SK-N-SH (cell line): ENCODE measurements around the gene NOX5. TPM values are rescaled to one million over a fixed set of nuclear protein-coding genes. Genes with fewer than 3 reads are reported as not detected.

Experiments
- CTCF ChIA-PET: fragments of 300-600, 350-600 bp; formaldehyde crosslinking; extraction: SDS; loops from one replicate; lab custom pipeline; 2021; lab: Yijun Ruan, JAX
- POLR2A ChIA-PET: fragments of 350-600 bp; sonication (Branson Sonifier 250); formaldehyde crosslinking; extraction: SDS; loops from one replicate; lab custom pipeline; 2020; ENCODE audit warnings: antibody characterized with exemption, inconsistent platforms; lab: Yijun Ruan, JAX
- DNase-seq: peaks from one replicate; pipeline ENCODE4 v3.0.0; 2012
- H2AFZ ChIP-seq: fragments of 200-600 bp; sonication (generic); 2 replicates; pipeline ENCODE4 v1.8.1; 2016; ENCODE audit warnings: antibody characterized with exemption, mild to moderate bottlenecking, low read depth
- H3F3A ChIP-seq: fragments of 200-600 bp; sonication (generic); replicated peaks from 2 replicates; pipeline ENCODE3; 2016; ENCODE audit warnings: antibody characterized with exemption, mild to moderate bottlenecking; ENCODE audit not compliant: insufficient read depth
- H3K27ac ChIP-seq, 2 experiments: fragments of 200-500 bp in 1 of 2; fragments of 200-600 bp in 1 of 2; sonication (Bioruptor generic) in 1 of 2; sonication (generic), shearing (Covaris generic) in 1 of 2; 2 replicates each; pipeline versions ENCODE4 v1.5.1 to v1.6.1; 2014 to 2016; ENCODE audit warnings: low read depth in 2 of 2, inconsistent platforms in 1 of 2, low read length in 1 of 2, mild to moderate bottlenecking in 1 of 2, mixed read lengths in 1 of 2
- H3K27me3 ChIP-seq: fragments of 200-600 bp; sonication (generic), shearing (Covaris generic); 2 replicates; pipeline ENCODE4 v1.6.1; 2016; ENCODE audit warnings: mixed run types; ENCODE audit not compliant: insufficient read depth
- H3K36me3 ChIP-seq, 2 experiments: fragments of 200-500 bp in 1 of 2; fragments of 200-600 bp in 1 of 2; sonication (Bioruptor generic) in 1 of 2; sonication (generic) in 1 of 2; replicated peaks in 1 of 2; 2 replicates each; pipeline versions ENCODE3 to v1.5.1; 2014 to 2016; ENCODE audit warnings: low read length in 1 of 2, mild to moderate bottlenecking in 1 of 2; ENCODE audit not compliant: insufficient read depth in 2 of 2, control insufficient read depth in 1 of 2
- H3K4me1 ChIP-seq, 2 experiments: fragments of 200-500 bp in 1 of 2; fragments of 200-600 bp in 1 of 2; sonication (Bioruptor generic) in 1 of 2; sonication (generic), shearing (Covaris generic) in 1 of 2; 2 replicates each; pipeline versions ENCODE4 v1.5.1 to v1.6.1; 2014 to 2016; ENCODE audit warnings: low read depth in 1 of 2, low read length in 1 of 2, mixed run types in 1 of 2; ENCODE audit not compliant: insufficient read depth in 2 of 2, control insufficient read depth in 1 of 2
- H3K4me2 ChIP-seq: fragments of 200-600 bp; sonication (generic), shearing (Covaris generic); 2 replicates; pipeline ENCODE4 v1.6.1; 2017; ENCODE audit warnings: mixed run types
- H3K4me3 ChIP-seq, 2 experiments: fragments of 200-500 bp in 1 of 2; fragments of 200-600 bp in 1 of 2; sonication (Bioruptor generic) in 1 of 2; sonication (generic), shearing (Covaris generic) in 1 of 2; 2 replicates each; pipeline versions ENCODE4 v1.5.1 to v1.8.1; 2014 to 2016; ENCODE audit warnings: low read depth in 2 of 2, inconsistent platforms in 1 of 2, low read length in 1 of 2, mild to moderate bottlenecking in 1 of 2, mixed read lengths in 1 of 2, moderate library complexity in 1 of 2
- H3K79me2 ChIP-seq: fragments of 200-600 bp; sonication (generic); 2 replicates; pipeline ENCODE4 v1.8.1; 2017; ENCODE audit warnings: mild to moderate bottlenecking; ENCODE audit not compliant: insufficient read depth
- H3K9ac ChIP-seq: fragments of 200-600 bp; sonication (generic); 2 replicates; pipeline ENCODE4 v1.6.1; 2017; ENCODE audit warnings: mixed run types
- H3K9me2 ChIP-seq: fragments of 200-600 bp; sonication (generic); 2 replicates; pipeline ENCODE4 v1.6.1; 2017; ENCODE audit warnings: mixed run types
- H3K9me3 ChIP-seq: fragments of 200-600 bp; sonication (generic); 2 replicates; pipeline ENCODE4 v1.6.1; 2017; ENCODE audit warnings: mixed run types, mild to moderate bottlenecking, moderate library complexity
- H4K20me1 ChIP-seq: fragments of 200-600 bp; sonication (generic); 2 replicates; pipeline ENCODE4 v1.6.1; 2017; ENCODE audit warnings: mild to moderate bottlenecking, mixed run types; ENCODE audit not compliant: insufficient read depth
- CHD2 ChIP-seq: fragments of 150-350 bp; IDR thresholded peaks from 2 replicates; pipeline ENCODE4 v1.6.1; 2018; ENCODE audit warnings: low read length; ENCODE audit not compliant: partially characterized antibody
- ELF1 ChIP-seq: IDR thresholded peaks from 2 replicates; pipeline ENCODE4 v1.4.0; 2012
- EP300 ChIP-seq, 2 experiments: IDR thresholded peaks; 2 replicates each; pipeline versions ENCODE4 v1.4.0 to v1.6.1; 2012; ENCODE audit warnings: borderline replicate concordance in 1 of 2, low read depth in 1 of 2, low read length in 1 of 2
- GATA2 ChIP-seq: sonication (generic); formaldehyde crosslinking; IDR thresholded peaks from 2 replicates; pipeline ENCODE4 v1.5.0; 2020; ENCODE audit warnings: mild to moderate bottlenecking, missing genetic modification reagents
- RCOR1 ChIP-seq: fragments of 150-350 bp; IDR thresholded peaks from 2 replicates; pipeline ENCODE4 v1.6.1; 2017; ENCODE audit warnings: antibody characterized with exemption, low read length
- REST ChIP-seq: IDR thresholded peaks from 2 replicates; pipeline ENCODE4 v1.6.1; 2012; ENCODE audit warnings: mild to moderate bottlenecking, low read depth, low read length, moderate library complexity
- RXRA ChIP-seq: IDR thresholded peaks from 2 replicates; pipeline ENCODE4 v1.4.0; 2012; ENCODE audit warnings: low read depth, mild to moderate bottlenecking, borderline replicate concordance
- SMC3 ChIP-seq: IDR thresholded peaks from 2 replicates; pipeline ENCODE4 v1.6.1; 2012; ENCODE audit warnings: low read depth, low read length, improper control_type of control experiment
- TCF12 ChIP-seq: IDR thresholded peaks from 2 replicates; pipeline ENCODE4 v1.4.0; 2012
- USF2 ChIP-seq: fragments of 150-350 bp; IDR thresholded peaks from 2 replicates; pipeline ENCODE4 v1.6.1; 2017; ENCODE audit warnings: antibody characterized with exemption, low read length, low read depth, borderline replicate concordance
- WGBS: methylation state at CpG from one replicate; pipeline ENCODE4 v1.1.6; 2017; ENCODE audit warnings: low lambda C conversion rate; 5-methylcytosine and 5-hydroxymethylcytosine counted together
- polyA plus RNA-seq, 3 experiments: library from polyadenylated mRNA; depleted of rRNA; stranded (reverse); fragments of >200 nt; gene quantifications; 2 replicates each; pipeline ENCODE4 v1.2.3, GENCODE V29; 2012

NOX5 gene
- polyA plus RNA-seq, 1 of the 3 experiments (the other 2 are of a cell fraction): 0.05 TPM

- H3K27me3 ChIP-seq: no peaks in the 10 kb centered on the region; the same call in 1 of the 2 replicates
- H3K4me1 ChIP-seq: peaks cover 4 to 30% of the 10 kb centered on the region in 2 experiments; a peak in 3 of 4 replicates
- H3K9me3 ChIP-seq: no peaks in the 10 kb centered on the region
- H3F3A ChIP-seq: no peaks in the 10 kb centered on the region
- 70% methylated on average over 4 of the region's 4 CpGs for WGBS
- no peak overlapping the region for H2AFZ ChIP-seq
- no peaks in the 10 kb centered on the region for H3K36me3 ChIP-seq
- H3K4me2 ChIP-seq: no peak overlapping the region
- ChIA-PET POLR2A (no interaction called here), CTCF (no interaction called here)
- DNase-seq: peak; percentile 65
- H3K9me2 ChIP-seq: no peaks in the 10 kb centered on the region
- no peak overlapping the region for H3K4me3 ChIP-seq
- no peaks in the 10 kb centered on the region for H3K79me2 ChIP-seq
- TF ChIP-seq SMC3: no peak
- TF ChIP-seq CHD2: peak; percentile 35
- peak; percentile 48; the same call in 1 of the 2 replicates for TF ChIP-seq RCOR1
- TF ChIP-seq USF2: no peak
- no peak for TF ChIP-seq RXRA
- TF ChIP-seq EP300 (IDR thresholded peaks at IDR 0.05; ENCODE audit: borderline replicate concordance in 1 of 2, low read depth in 1 of 2, low read length in 1 of 2): peak in 1 of 2 experiments; percentile 80; a peak in 2 of 4 replicates
- TF ChIP-seq GATA2: peak; percentile 74
- 0 out of 2 replicates have a peak, but pooled peaks have one; percentile 7 for TF ChIP-seq TCF12
- TF ChIP-seq ELF1: no peak
- H3K9ac ChIP-seq: no peak overlapping the region
- H4K20me1 ChIP-seq: no peaks in the 10 kb centered on the region
- peak overlapping the region in 1 of 2 experiments; percentile 87; a peak in 2 of 4 replicates for H3K27ac ChIP-seq
Measured at GRCh38 chr15:69060744-69061143, 46.2 kb downstream of the NOX5 start.

GRCh38 chr15:69061414-69061842 is 46.9 kb downstream of the NOX5 start:
- Histone ChIP-seq H3K27me3 (no peaks in the 10 kb centered on the region), H3K9me3 (no peaks in the 10 kb centered on the region), H3K27ac (peak overlapping the region in 1 of 2 experiments; percentile 87; a peak in 2 of 4 replicates), H2AFZ (no peak overlapping the region), H3K9ac (no peak overlapping the region), H3K4me1 (peaks cover 4 to 30% of the 10 kb centered on the region in 2 experiments; a peak in 3 of 4 replicates), H4K20me1 (no peaks in the 10 kb centered on the region), H3K9me2 (no peaks in the 10 kb centered on the region), H3F3A (no peaks in the 10 kb centered on the region), H3K36me3 (no peaks in the 10 kb centered on the region), H3K79me2 (no peaks in the 10 kb centered on the region), H3K4me2 (no peak overlapping the region), H3K4me3 (no peak overlapping the region)
- ChIA-PET CTCF (interaction anchor here (1.1 to 2.1 kb wide), 5 partner anchors 49 to 401 kb away, joined by 3 to 8 read pairs (median 6); partner anchors contain the start of gene KIF23), POLR2A (no interaction called here)
- peak; percentile 49 for DNase-seq
- TF ChIP-seq EP300 (IDR thresholded peaks at IDR 0.05; ENCODE audit: borderline replicate concordance in 1 of 2, low read depth in 1 of 2, low read length in 1 of 2) (peak in 1 of 2 experiments; percentile 62; a peak in 1 of 4 replicates), REST (no peak)
